HCT116 (cell line): ENCODE measurements around the gene EEF2KMT. TPM values are rescaled to one million over a fixed set of nuclear protein-coding genes. Genes with fewer than 3 reads are reported as not detected.
"Not testable (repeated sequence)": the region's sequence is repeated elsewhere in the genome, so short reads cannot be mapped to it uniquely, and the experiment has no call there.

ENCODE experiments used
- ATAC-seq: fragments of 200-7000 bp; cut with Tn5 transposase; 2 replicates; pipeline ENCODE4 v1.9.1; 2020; ENCODE audit warnings: mild to moderate bottlenecking, moderate library complexity
- BruUV-seq: library from RNA; stranded (reverse); fragments of 400-500 nt; replicated peaks from 2 replicates; lab custom pipeline; 2021; lab: Mats Ljungman, UMichigan
- CTCF ChIA-PET: fragments of 300-600 bp; sonication (Branson Sonifier 250); formaldehyde crosslinking; loops from one replicate; lab custom pipeline; 2021; ENCODE audit warnings: antibody characterized with exemption; lab: Charles Lee
- POLR2A ChIA-PET: fragments of 300-600, 350-600 bp; sonication (Branson Sonifier 250); formaldehyde crosslinking; loops from one replicate; lab custom pipeline; 2021; ENCODE audit warnings: antibody characterized with exemption; lab: Charles Lee
- RAD21 ChIA-PET, 2 experiments: fragments of 300-600 bp; sonication (Branson Sonifier 250); formaldehyde crosslinking; loops; one replicate each; lab custom pipeline; 2023; ENCODE audit warnings: low total read pairs in 2 of 2; ENCODE audit not compliant: uncharacterized antibody in 2 of 2, unreplicated experiment in 2 of 2, low non-redundant PET in 1 of 2; lab: Charles Lee
- DNase-seq: peaks from one replicate; pipeline ENCODE4 v3.0.0-alpha.2; 2010; ENCODE audit warnings: low read depth, low spot score
- H2AFZ ChIP-seq: fragments of 200-600 bp; shearing (Covaris generic), sonication (generic); 2 replicates; pipeline ENCODE4 v1.6.1; 2017; ENCODE audit warnings: low read depth, mixed run types, mixed read lengths, antibody characterized with exemption, low read length; ENCODE audit not compliant: poor library complexity, severe bottlenecking
- H3K27ac ChIP-seq: 2 replicates; pipeline ENCODE4 v1.5.1; 2012; ENCODE audit warnings: low read depth, low read length
- H3K27me3 ChIP-seq: fragments of 200-600 bp; sonication (generic); 2 replicates; pipeline ENCODE4 v1.6.1; 2016; ENCODE audit warnings: mixed run types, low read length, mixed read lengths; ENCODE audit not compliant: insufficient read depth
- H3K36me3 ChIP-seq, 2 experiments: fragments of 200-500 bp in 1 of 2; fragments of 200-600 bp in 1 of 2; sonication (Bioruptor generic) in 1 of 2; sonication (generic) in 1 of 2; 2 replicates each; pipeline versions ENCODE4 v1.5.1 to v1.6.1; 2014 to 2016; ENCODE audit warnings: low read length in 2 of 2, inconsistent platforms in 1 of 2, mixed read lengths in 1 of 2, mixed run types in 1 of 2; ENCODE audit not compliant: insufficient read depth in 2 of 2, control insufficient read depth in 1 of 2
- H3K4me1 ChIP-seq, 2 experiments: fragments of 200-600 bp in 1 of 2; sonication (generic) in 1 of 2; 2 replicates each; pipeline versions ENCODE4 v1.5.1 to v1.6.1; 2012 to 2017; ENCODE audit warnings: low read length in 2 of 2, inconsistent platforms in 1 of 2, mild to moderate bottlenecking in 1 of 2, mixed read lengths in 1 of 2, mixed run types in 1 of 2, moderate library complexity in 1 of 2; ENCODE audit not compliant: insufficient read depth in 2 of 2, control insufficient read depth in 1 of 2
- H3K4me2 ChIP-seq: fragments of 200-600 bp; sonication (generic); 2 replicates; pipeline ENCODE4 v1.6.1; 2017; ENCODE audit warnings: mixed run types, low read length, mixed read lengths
- H3K4me3 ChIP-seq, 2 experiments: fragments of 200-600 bp in 1 of 2; sonication (generic) in 1 of 2; replicated peaks in 1 of 2; 2 replicates each; pipeline ENCODE4 v1.5.1; 2011 to 2016; ENCODE audit warnings: low read length in 2 of 2, control low read depth in 1 of 2, low read depth in 1 of 2, mild to moderate bottlenecking in 1 of 2, mixed read lengths in 1 of 2, mixed run types in 1 of 2
- H3K79me2 ChIP-seq: fragments of 200-600 bp; sonication (generic); 2 replicates; pipeline ENCODE4 v1.6.1; 2017; ENCODE audit warnings: mild to moderate bottlenecking, mixed run types, low read length, moderate library complexity, mixed read lengths; ENCODE audit not compliant: insufficient read depth
- H3K9ac ChIP-seq: fragments of 200-600 bp; sonication (generic); 2 replicates; pipeline ENCODE4 v1.6.1; 2016; ENCODE audit warnings: low read length, mixed read lengths
- H3K9me2 ChIP-seq: fragments of 200-600 bp; sonication (generic), shearing (Covaris generic); 2 replicates; pipeline ENCODE4 v1.6.1; 2017; ENCODE audit warnings: mixed run types, mild to moderate bottlenecking, moderate library complexity; ENCODE audit not compliant: insufficient read depth
- H3K9me3 ChIP-seq, 2 experiments: fragments of 200-500 bp in 1 of 2; fragments of 200-600 bp in 1 of 2; sonication (Bioruptor generic) in 1 of 2; sonication (generic) in 1 of 2; 2 replicates each; pipeline ENCODE4 v1.6.1; 2014 to 2017; ENCODE audit warnings: low read length in 2 of 2, mixed read lengths in 2 of 2, inconsistent platforms in 1 of 2, low read depth in 1 of 2, mild to moderate bottlenecking in 1 of 2, mixed run types in 1 of 2, moderate library complexity in 1 of 2; ENCODE audit not compliant: control insufficient read depth in 1 of 2, insufficient read depth in 1 of 2
- H4K20me1 ChIP-seq: fragments of 200-600 bp; sonication (generic), shearing (Covaris generic); 2 replicates; pipeline ENCODE4 v1.6.1; 2017; ENCODE audit warnings: mixed run types, mild to moderate bottlenecking, moderate library complexity; ENCODE audit not compliant: insufficient read depth
- CEBPB ChIP-seq: IDR thresholded peaks from 2 replicates; pipeline ENCODE4 v1.6.1; 2012; ENCODE audit warnings: low read depth
- EGR1 ChIP-seq: IDR thresholded peaks from 2 replicates; pipeline ENCODE4 v1.6.1; 2012; ENCODE audit warnings: low read depth
- ELF1 ChIP-seq: IDR thresholded peaks from 2 replicates; pipeline ENCODE4 v1.6.1; 2012; ENCODE audit warnings: low read depth, borderline replicate concordance
- EZH2 ChIP-seq: fragments of 200-600 bp; sonication (generic); IDR thresholded peaks from 2 replicates; pipeline ENCODE4 v1.6.1; 2017; ENCODE audit warnings: antibody characterized with exemption, mixed run types
- EZH2phosphoT487 ChIP-seq: fragments of 200-600 bp; IDR thresholded peaks from 2 replicates; pipeline ENCODE4 v1.6.1; 2018; ENCODE audit warnings: antibody characterized with exemption, borderline replicate concordance
- FOSL1 ChIP-seq: IDR thresholded peaks from 2 replicates; pipeline ENCODE4 v1.6.1; 2012; ENCODE audit warnings: low read depth
- JUND ChIP-seq: IDR thresholded peaks from 2 replicates; pipeline ENCODE4 v1.6.1; 2012
- POLR2A ChIP-seq: IDR thresholded peaks from 2 replicates; pipeline ENCODE4 v1.7.0; 2011; ENCODE audit warnings: borderline replicate concordance; ENCODE audit not compliant: insufficient read depth, insufficient read length; ENCODE audit errors: extremely low read depth
- POLR2AphosphoS5 ChIP-seq: IDR thresholded peaks from 2 replicates; pipeline ENCODE4 v1.6.1; 2011; ENCODE audit warnings: mild to moderate bottlenecking, low read depth, low read length, moderate library complexity
- RAD21 ChIP-seq: IDR thresholded peaks from 2 replicates; pipeline ENCODE4 v1.6.1; 2012; ENCODE audit warnings: low read depth, mild to moderate bottlenecking
- SIN3A ChIP-seq: IDR thresholded peaks from 2 replicates; pipeline ENCODE4 v1.6.1; 2012; ENCODE audit warnings: low read depth
- SP1 ChIP-seq: IDR thresholded peaks from 2 replicates; pipeline ENCODE4 v1.6.1; 2012; ENCODE audit warnings: low read depth
- YY1 ChIP-seq: IDR thresholded peaks from 2 replicates; pipeline ENCODE4 v1.6.1; 2011; ENCODE audit warnings: low read length, low read depth, moderate library complexity, mild to moderate bottlenecking; ENCODE audit not compliant: insufficient replicate concordance; ENCODE audit errors: extremely low read depth
- ZNF274 ChIP-seq: fragments of 200-500 bp; sonication (Bioruptor generic); IDR thresholded peaks from 2 replicates; pipeline ENCODE4 v1.6.1; 2014; ENCODE audit warnings: mild to moderate bottlenecking, low read depth, low read length, inconsistent platforms
- intact Hi-C: fragments of 100-400 bp; cut with micrococcal nuclease; formaldehyde crosslinking; loops from 2 replicates; pipeline ENCODE4 v1.10.0; 2022
- total RNA-seq: library from RNA; stranded (reverse); gene quantifications from one replicate; pipeline ENCODE4 v1.2.1, GENCODE V29; 2021; ENCODE audit not compliant: unreplicated experiment
- TF ChIP-seq, protein P1 (sequence below): IDR thresholded peaks from 2 replicates; pipeline ENCODE4 v1.6.1; 2011; ENCODE audit warnings: mild to moderate bottlenecking, low read length, moderate library complexity; ENCODE audit not compliant: insufficient replicate concordance; ENCODE audit errors: extremely low read depth
- TF ChIP-seq, protein P2 (sequence below): IDR thresholded peaks from 2 replicates; pipeline ENCODE4 v1.6.1; 2012
- TF ChIP-seq, protein P3 (sequence below): IDR thresholded peaks from 2 replicates; pipeline ENCODE4 v1.6.1; 2012; ENCODE audit warnings: low read depth

The EEF2KMT gene
- total RNA-seq, 1 experiment from 2014 or later: 25.6 TPM

DNA sequence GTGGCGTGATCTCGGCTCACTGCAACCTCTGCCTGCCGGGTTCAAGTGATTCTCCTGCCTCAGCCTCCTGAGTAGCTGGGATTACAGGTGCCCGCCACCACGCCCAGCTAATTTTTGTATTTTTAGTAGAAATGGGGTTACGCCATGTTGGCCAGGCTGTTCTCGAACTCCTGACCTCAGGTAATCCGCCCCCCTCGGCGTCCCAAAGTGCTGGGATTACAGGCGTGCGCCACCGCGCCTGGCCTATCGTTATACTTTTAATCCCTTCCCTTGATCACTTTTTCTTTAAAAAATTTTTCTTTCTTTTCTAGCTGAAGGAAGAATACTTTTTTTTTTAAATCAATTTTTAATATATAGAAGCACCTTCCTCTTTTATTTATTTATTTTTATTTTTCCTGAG lies 23.8 kb downstream of the EEF2KMT start:
- H3K27me3 ChIP-seq, H2AFZ ChIP-seq, H3K4me2 ChIP-seq, intact Hi-C loops, POLR2A ChIA-PET, H3K9me3 ChIP-seq, H4K20me1 ChIP-seq, H3K9ac ChIP-seq, BruUV-seq, CTCF ChIA-PET, H3K27ac ChIP-seq, H3K9me2 ChIP-seq, H3K4me3 ChIP-seq, ATAC-seq, RAD21 ChIA-PET, DNase-seq: not testable (repeated sequence)
- H3K36me3 ChIP-seq: peaks cover 0 to 13% of the 10 kb centered on the region in 2 experiments; a peak in 2 of 4 replicates
- H3K4me1 ChIP-seq: peaks cover 4 to 16% of the 10 kb centered on the region in 2 experiments; a peak in 3 of 4 replicates
- H3K79me2 ChIP-seq: peaks cover 33% of the 10 kb centered on the region

DNA sequence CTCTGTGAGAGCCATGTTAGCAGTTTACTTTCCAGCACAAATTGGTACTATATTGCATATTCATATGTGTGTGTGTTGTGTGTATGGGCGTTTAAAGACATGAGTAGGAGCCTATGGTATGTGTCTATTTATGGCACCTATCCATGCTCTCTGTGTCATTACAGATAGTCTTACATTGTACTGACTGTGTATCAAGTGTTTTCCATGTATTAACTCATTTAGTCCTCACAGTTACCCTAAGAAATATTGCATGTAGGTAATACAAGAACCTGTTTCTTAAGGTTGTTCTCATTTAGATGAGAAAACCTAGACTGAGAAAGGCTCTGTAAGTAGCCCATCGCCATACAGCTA lies 24.3 kb downstream of the EEF2KMT start:
- ATAC-seq (no peak), DNase-seq (no peak)
- Histone ChIP-seq H3K9me3 (no peaks in the 10 kb centered on the region), H3K36me3 (peaks cover 0 to 13% of the 10 kb centered on the region in 2 experiments; a peak in 2 of 4 replicates), H3K4me1 (peaks cover 4 to 16% of the 10 kb centered on the region in 2 experiments; a peak in 3 of 4 replicates), H3K4me3 (no peak overlapping the region), H3K4me2 (peak overlapping the region; percentile 92), H3K27ac (no peak overlapping the region), H3K9me2 (no peaks in the 10 kb centered on the region), H3K27me3 (no peaks in the 10 kb centered on the region), H4K20me1 (no peaks in the 10 kb centered on the region), H3K9ac (no peak overlapping the region), H2AFZ (no peak overlapping the region), H3K79me2 (peaks cover 33% of the 10 kb centered on the region)
- intact Hi-C loops: no loop called here
- POLR2A ChIA-PET: no interaction called here
- CTCF ChIA-PET: no interaction called here
- no TSS peak for BruUV-seq
- RAD21 ChIA-PET: no interaction called here
- TF ChIP-seq EGR1 (no peak), POLR2AphosphoS5 (no peak), JUND (no peak), SP1 (no peak), YY1 (no peak), RAD21 (no peak), EZH2phosphoT487 (no peak), SIN3A (no peak), FOSL1 (no peak), EZH2 (no peak), ZNF274 (no peak), POLR2A (no peak), CEBPB (no peak), ELF1 (no peak)
- TF ChIP-seq, protein P1, sequence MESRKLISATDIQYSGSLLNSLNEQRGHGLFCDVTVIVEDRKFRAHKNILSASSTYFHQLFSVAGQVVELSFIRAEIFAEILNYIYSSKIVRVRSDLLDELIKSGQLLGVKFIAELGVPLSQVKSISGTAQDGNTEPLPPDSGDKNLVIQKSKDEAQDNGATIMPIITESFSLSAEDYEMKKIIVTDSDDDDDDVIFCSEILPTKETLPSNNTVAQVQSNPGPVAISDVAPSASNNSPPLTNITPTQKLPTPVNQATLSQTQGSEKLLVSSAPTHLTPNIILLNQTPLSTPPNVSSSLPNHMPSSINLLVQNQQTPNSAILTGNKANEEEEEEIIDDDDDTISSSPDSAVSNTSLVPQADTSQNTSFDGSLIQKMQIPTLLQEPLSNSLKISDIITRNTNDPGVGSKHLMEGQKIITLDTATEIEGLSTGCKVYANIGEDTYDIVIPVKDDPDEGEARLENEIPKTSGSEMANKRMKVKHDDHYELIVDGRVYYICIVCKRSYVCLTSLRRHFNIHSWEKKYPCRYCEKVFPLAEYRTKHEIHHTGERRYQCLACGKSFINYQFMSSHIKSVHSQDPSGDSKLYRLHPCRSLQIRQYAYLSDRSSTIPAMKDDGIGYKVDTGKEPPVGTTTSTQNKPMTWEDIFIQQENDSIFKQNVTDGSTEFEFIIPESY: no peak
- TF ChIP-seq, protein P2, sequence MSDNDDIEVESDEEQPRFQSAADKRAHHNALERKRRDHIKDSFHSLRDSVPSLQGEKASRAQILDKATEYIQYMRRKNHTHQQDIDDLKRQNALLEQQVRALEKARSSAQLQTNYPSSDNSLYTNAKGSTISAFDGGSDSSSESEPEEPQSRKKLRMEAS: no peak
- TF ChIP-seq, protein P3, sequence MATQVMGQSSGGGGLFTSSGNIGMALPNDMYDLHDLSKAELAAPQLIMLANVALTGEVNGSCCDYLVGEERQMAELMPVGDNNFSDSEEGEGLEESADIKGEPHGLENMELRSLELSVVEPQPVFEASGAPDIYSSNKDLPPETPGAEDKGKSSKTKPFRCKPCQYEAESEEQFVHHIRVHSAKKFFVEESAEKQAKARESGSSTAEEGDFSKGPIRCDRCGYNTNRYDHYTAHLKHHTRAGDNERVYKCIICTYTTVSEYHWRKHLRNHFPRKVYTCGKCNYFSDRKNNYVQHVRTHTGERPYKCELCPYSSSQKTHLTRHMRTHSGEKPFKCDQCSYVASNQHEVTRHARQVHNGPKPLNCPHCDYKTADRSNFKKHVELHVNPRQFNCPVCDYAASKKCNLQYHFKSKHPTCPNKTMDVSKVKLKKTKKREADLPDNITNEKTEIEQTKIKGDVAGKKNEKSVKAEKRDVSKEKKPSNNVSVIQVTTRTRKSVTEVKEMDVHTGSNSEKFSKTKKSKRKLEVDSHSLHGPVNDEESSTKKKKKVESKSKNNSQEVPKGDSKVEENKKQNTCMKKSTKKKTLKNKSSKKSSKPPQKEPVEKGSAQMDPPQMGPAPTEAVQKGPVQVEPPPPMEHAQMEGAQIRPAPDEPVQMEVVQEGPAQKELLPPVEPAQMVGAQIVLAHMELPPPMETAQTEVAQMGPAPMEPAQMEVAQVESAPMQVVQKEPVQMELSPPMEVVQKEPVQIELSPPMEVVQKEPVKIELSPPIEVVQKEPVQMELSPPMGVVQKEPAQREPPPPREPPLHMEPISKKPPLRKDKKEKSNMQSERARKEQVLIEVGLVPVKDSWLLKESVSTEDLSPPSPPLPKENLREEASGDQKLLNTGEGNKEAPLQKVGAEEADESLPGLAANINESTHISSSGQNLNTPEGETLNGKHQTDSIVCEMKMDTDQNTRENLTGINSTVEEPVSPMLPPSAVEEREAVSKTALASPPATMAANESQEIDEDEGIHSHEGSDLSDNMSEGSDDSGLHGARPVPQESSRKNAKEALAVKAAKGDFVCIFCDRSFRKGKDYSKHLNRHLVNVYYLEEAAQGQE: no peak
